ENCODE measurements around the gene THBS3. TPM values are rescaled to one million over a fixed set of nuclear protein-coding genes. Genes with fewer than 3 reads are reported as not detected.
A peak's percentile ranks its signal among the peaks of the same experiment; 100 is the strongest.
"Not testable (repeated sequence)": the region's sequence is repeated elsewhere in the genome, so short reads cannot be mapped to it uniquely, and the experiment has no call there.

THBS3 gene
- total RNA-seq, 1 donor from 2014 or later = 52.9 TPM

DNA sequence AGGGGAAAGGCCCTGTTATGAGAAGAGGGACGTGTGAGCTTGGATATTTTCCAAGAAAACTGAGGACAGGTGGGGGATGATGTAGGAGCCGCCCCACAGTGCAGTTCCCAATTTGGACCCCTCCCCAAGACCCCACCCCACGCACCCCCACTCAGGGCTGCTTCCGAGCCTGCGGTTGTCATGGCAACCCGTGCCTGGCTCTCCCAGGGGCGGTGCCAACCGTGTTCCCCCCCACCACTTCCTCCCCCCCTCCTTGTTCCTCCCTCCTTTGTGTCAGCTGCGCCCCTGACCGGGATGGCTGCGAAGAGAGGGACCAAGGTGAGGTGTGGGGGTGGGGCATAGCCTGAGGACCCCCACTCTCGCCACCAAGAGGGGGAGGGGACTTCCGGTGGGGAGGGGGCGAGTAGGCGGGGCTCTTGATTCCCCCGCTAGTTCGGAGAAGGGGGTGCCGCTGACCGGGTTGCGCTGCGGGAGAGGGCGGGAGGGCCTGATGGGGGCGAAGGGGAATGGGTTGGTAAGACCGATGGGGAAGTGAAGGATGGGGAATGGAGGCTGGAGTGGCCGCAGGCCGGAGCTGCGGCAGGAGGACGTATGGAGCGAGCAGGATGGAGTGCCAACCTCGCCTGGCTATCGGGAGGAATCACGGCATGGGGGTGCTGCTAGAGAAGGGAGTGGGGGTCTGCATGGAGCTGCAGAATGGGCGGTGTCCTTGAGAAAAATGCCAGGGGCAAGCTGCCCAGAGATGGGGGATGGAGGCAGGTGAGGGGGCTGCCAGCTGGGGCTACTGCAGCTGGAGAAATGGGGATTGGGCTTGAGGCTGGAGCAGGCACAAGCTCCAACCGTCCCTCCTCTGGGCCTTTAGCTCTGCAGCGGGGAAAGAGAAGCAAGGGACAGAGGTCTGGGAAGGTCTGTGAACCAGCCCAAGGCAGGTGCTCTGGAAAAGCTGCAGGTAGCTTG, 33.1 kb downstream of the THBS3 start:
- DNase-seq (ENCODE audit: low read depth) = no peak

- no peak for DNase-seq (ENCODE audit: low read depth)
Observed at GRCh38 chr1:155173478-155174323, 34.0 kb downstream of the THBS3 start, which contains the start of gene TRIM46. TSS of gene TRIM46 (plus strand) at chr1:155173849. CDS start at chr1:155173967, 118 bp downstream.

DNA sequence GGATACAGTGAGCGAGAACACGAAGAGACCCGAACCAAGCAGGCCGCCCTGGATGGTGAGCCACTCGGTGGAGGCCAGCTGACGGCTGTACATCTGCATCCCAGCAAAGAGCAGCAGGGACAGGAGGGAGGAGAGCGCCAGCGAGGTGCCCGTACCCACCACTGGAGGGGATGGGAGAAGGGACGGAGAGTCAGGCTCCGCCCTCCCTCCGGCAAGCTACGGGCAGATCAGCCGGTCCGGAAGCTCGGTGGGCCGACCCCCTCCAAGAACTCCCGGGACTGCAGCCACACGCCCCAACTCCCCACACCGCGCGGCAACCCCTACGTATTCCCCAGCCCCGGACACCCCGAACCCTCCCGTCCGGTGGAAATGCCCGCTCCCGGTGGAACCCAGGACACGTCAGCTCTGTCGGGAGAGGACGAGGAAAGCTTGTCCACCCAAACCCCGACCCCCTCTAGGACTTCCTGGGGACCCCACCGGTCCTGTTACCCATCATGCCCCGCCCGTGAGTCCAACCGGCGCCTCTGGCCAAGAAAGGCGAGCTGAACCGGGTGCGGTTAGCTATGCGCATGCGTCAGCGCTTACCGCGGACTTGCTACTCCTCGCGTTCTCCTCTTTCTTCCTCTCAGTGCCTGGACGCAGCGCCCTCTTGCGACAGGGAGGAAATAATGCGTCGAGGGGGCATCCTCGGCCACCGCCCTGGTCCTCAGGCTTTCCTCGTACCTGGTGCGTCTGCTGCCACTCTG, 34.8 kb downstream of the THBS3 start, which contains the start of gene KRTCAP2:
Gene KRTCAP2, minus strand, starts transcription at position 573 of the 746 bp plus-strand sequence. Its CDS starts 80 bp downstream, at position 493.
- peak; percentile 90 for DNase-seq (ENCODE audit: low read depth)

DNA sequence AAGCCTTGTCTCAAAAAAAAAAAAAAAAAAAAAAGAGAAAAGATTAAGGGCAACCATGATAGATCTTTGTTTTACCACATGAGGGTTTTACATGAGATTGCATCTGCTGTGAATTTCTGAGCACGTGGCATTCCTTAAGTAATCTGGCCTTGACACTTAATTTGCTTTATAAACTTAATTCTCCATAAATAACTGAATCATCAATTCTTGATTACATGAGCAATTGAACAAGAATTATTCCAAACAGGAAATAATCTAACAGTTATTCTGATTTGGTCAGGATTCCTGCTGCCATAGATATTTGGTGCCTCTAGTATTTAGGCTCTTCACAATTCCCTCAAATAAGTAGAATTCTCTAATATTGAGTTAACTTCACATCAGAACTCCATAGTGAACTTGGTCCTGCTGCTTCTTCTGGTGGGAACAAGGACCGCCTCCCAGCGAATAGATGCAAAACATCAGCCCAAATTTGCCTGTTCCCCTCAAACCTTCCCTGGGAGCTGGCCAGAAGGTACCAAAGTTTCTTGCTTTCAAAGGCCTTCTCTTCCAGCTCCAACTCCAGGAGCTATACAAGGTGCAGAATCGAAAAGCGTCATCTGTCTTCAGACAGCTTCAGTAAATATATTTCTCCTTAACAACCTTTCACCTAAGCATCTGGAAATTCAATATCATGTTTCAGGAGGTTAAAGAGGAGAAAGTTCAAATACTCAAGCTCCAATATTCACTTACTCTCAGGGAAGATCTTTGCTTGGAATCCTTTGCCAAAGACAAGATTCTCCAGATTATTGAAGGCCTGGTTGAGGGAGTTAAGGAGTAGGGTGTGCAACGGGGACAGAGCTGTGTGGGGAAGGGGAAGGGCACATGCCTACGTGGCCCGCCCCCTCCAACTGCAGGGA, 35.6 kb downstream of the THBS3 start:
- no peak for DNase-seq (ENCODE audit: low read depth)

DNA sequence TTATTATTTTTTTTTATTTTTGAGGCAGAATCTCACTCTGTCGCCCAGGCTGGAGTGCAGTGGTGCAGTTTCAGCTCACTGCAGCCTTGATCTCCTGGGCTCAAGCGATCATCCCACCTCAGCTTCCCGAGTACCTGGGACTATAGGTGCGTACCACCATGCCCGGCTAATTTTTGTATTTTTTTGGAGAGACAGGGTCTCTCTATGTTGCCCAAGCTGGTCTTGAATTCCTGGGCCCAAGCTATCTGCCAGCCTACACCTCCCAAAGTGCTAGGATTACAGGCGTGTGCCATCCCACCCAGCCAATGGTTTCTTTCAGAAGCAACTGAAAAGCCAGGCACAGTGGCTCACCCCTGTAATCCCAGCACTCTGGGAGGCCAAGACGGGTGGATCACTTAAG, 36.9 kb downstream of the THBS3 start:
- no peak for DNase-seq (ENCODE audit: low read depth)

DNA sequence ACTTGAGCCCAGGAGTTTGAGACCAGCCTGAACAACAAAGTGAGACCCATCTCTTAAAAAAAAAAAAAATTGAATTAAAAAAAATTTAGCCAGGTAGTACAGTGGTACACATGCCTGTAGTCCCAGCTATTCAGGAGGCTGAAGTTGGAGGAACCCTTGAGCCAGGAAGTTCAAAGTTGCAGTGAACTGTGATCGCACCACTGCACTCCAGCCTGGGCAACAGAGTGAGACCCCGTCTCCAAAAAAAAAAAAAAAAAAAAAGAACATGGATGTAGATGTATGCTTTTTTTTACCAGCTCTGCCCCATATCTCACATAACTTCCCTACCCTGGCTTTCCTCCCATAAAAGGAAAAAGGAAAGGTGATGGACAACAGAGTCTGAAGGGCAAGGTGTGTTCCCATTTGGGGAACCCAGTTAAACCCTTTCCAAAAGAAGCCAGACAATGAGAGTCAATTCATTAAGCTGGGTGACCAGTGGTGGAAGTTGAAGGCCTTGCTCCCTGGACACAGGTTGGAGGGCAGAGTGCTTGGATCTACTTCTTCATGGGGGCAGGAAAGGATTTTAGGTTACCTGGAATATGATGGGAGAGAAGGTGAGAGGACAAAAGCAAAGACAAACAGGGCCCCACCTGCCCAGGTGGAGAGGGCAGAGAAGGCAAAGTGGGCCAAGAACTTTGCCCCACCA, 37.5 kb downstream of the THBS3 start:
- DNase-seq (ENCODE audit: low read depth) = no peak

DNA sequence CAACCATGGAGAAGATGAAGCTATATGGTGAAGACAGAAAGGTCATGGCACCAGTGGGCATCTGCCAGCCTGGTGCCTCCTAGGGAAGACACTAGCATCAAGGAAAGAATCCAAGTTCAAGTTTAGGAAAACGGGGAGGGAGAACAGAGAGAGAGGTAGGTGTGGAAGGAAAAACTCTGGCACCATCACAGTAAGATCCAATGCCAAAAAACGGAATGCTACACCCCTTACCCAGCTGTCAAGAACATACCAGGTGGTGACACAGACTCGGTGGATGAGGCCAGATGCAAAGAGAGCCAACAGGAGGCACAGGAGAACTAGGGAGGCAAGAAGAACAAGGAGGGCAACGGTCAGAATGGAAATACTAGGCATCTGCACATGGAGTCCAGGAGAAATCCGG, 38.2 kb downstream of the THBS3 start:
- DNase-seq (ENCODE audit: low read depth) = no peak

- DNase-seq (ENCODE audit: low read depth) = no peak
Observed at GRCh38 chr1:155168456-155169210, 39.1 kb downstream of the THBS3 start.

- not testable (repeated sequence) for DNase-seq (ENCODE audit: low read depth)
Observed at GRCh38 chr1:155168105-155168445, 39.6 kb downstream of the THBS3 start.

DNA sequence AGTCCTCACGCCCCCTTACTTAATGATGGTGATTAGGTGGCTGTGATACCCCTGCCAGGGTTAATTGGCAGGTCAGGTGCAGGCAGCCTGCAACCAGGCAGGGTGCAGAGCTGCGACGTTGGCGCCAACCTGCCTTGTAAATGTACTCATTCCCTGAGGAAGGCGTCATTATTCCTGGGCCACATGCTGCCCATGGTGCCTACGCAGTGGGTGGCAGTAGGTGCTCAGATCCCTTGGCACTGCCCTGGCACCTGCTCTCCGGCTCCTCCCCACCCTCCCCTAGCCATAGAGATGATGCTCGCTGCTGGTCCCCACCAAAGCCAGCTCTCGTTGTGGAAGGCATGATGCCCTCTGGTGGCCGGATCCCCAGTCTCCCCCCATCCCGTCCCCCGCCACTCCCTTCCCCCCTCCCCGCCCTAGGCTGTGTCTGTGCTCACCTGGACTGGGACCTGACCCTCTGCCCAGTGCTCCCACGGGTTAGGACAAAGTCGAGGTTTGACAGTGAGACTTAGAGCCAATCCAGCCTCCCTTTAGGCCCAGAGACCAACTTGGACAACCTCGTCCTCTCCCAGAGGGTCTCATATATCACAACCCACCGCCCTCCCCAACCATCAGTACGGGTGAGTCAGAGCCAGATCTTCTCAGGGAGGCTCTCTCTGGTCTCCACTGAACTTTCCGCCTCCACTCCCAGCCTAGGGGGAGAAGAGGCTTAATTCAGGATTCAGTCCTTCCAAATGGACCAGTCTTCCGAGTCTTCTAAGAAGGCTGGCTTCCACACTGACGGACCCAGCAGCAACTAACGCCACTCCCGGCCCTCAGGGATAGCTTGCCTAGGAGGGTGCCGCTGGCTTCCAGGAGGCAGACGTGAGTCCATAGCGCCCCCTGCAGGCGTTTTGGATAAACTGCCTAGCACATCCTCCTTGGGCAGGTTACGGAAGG, 40.3 kb downstream of the THBS3 start:
- peak; percentile 72 for DNase-seq (ENCODE audit: low read depth)

GRCh38 chr1:155166471-155167165, 41.1 kb downstream of the THBS3 start:
- no peak for DNase-seq (ENCODE audit: low read depth)

DNA sequence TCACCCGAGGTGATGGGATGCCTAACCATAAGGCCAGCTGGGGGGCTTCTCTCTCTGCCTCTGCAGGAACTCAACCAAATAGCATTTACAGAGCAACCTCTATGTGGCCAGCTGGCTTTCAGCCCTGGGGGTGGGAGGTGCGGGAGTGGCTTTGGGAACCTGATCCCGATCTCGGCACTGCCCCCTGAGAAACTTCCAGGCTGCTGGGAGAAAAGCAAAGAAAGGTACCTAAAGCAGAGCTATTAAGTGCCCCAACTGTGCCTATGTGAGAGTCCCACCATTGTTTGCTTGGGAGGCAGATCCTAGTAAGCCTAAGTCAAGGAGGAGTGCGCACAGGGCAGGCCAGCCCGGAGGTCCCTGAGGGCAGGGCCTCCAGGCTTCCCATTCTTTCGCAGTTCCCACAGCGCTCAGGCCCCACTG, 41.6 kb downstream of the THBS3 start:
- DNase-seq (ENCODE audit: low read depth) = no peak

DNA sequence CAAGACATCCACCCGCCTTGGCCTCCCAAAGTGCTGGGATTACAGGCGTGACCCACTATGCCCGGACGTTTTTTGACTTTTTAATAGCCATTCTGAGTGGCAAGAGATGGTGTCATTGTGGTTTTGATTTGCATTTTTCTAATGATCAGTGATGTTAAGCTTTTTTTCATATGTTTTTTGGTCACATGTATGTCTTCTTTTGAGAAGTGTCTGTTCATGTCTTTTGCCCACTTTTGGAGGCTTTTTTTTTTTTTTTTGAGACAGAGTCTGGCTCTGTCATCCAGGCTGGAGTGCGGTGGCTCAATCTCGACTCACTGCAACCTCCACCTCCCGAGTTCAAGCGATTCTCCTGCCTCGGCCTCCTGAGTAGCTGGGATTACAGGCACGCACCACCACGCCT, 43.1 kb downstream of the THBS3 start:
- not testable (repeated sequence) for DNase-seq (ENCODE audit: low read depth)

- DNase-seq (ENCODE audit: low read depth) = not testable (repeated sequence)
Observed at GRCh38 chr1:155163785-155164184, 43.9 kb downstream of the THBS3 start.

DNA sequence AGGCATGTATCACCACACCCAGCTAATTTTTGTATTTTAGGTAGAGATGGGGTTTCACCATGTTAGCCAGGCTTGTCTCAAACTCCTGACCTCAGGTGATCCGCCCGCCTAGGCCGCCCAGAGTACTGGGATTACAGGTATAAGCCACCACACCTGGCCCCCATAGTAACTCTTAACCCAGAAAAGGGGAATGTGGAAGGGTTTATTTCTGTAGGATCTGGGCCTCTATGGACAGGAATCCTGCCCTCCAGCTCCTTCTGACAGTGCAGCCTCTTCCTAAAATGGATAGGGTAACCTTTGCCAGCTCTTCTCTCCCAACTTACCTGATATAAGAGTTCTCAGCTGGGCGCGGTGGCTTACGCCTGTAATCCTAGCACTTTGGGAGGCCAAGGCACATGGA, 45.1 kb downstream of the THBS3 start:
- not testable (repeated sequence) for DNase-seq (ENCODE audit: low read depth)

GRCh38 chr1:155160128-155160527, 47.6 kb downstream of the THBS3 start:
- DNase-seq (ENCODE audit: low read depth) = no peak

DNA sequence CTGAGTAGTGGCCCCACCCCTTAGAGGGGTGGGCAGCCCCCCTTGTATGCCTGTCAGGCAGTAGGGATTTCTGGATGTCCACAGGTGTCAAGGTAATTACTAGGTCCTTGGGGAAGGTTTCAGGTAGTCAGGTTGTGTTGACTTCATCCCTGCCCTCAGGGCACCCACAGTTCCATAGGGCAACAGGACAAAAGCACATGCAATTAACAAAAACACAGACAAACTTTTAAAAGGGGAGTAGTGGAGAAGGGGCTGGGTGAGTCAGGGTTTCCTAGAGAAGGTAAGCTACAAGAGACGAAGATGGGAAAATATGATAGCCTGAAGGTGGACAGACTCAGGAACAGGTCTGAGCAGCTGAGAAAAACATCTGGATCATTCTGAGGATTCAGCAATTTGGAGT, 48.7 kb downstream of the THBS3 start:
- DNase-seq (ENCODE audit: low read depth) = no peak
